Activated CD4-positive, alpha-beta T cell treated with anti-CD3 and anti-CD28 coated beads, Interleukin-10, Interleukin-2, amounts not matched to agents 100 ng/mL and 50 ng/mL, durations not matched to agents 16 hours and 8 hours (primary cell): ENCODE results near the gene EMP2.
"Not testable (repeated sequence)": the region's sequence is repeated elsewhere in the genome, so short reads cannot be mapped to it uniquely, and the experiment has no call there.

Experiments used
- DNase-seq: peaks from one replicate; pipeline ENCODE4 v3.0.0-alpha.2; 2020

EMP2 gene

GRCh38 chr16:10579965-10580882 lies at the start of gene EMP2:
Gene EMP2 (minus strand): TSS chr16:10580598. CDS start chr16:10547617, 32,981 bp downstream.
- DNase-seq: no peak

GRCh38 chr16:10629592-10629963 lies 49.2 kb upstream of the EMP2 start:
- no peak for DNase-seq

DNA sequence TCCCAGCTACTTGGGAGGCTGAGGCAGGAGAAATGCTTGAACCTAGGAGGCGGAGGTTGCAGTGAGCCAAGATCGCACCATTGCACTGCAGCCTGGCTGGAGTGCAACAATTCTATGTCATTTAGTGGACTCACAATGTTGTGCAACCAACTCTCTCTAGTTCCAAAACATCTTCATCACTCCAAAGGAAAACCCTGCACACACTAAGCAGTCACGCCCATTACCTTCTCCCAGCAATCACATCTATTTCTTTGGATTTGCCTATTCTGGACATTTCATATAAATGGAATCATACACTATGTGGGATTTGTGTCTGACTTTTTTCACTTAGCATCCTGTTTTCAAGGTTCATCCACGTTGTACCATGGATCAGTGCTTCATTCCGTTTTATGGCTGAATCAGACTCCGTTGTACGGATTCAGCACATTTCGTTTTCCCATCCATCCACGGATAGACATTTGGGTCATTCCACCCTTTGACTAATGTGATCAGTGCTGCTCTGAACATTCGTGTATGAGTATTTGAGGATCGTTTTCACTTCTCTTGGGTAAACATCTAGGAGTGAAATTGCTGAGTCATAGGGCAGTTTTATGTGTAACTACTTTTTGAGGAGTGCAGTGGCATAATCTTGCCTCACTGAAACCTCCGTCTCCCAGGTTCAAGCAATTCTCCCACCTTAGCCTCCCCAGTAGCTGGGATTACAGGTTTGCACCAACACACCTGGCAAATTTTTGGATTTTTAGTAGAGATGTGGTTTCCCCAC lies 45.4 kb upstream of the EMP2 start:
- peak; percentile 11 for DNase-seq

DNA sequence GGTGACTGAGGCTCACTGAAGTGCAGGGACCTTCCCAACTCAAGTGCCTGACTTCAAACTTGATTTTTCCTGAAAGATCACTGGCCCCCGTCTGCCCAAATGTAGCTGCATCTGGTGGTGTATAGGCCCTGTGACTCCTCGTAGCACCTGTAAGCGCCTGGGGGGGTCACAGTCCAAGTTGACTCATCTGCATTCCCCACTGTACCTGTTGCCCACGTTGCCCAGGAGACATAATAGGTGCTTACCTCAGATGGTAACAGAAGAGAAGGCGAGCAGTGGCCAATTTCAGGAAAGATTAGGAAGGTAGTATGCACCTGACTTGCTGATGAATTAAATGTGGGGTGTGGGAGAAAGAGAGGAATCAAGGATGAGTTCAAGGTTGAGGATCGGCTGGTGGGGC lies 44.1 kb upstream of the EMP2 start:
- DNase-seq: no peak

GRCh38 chr16:10623059-10623458 lies 42.7 kb upstream of the EMP2 start:
- DNase-seq: no peak

- no peak for DNase-seq
Observed at GRCh38 chr16:10622036-10622921, 41.9 kb upstream of the EMP2 start.

DNA sequence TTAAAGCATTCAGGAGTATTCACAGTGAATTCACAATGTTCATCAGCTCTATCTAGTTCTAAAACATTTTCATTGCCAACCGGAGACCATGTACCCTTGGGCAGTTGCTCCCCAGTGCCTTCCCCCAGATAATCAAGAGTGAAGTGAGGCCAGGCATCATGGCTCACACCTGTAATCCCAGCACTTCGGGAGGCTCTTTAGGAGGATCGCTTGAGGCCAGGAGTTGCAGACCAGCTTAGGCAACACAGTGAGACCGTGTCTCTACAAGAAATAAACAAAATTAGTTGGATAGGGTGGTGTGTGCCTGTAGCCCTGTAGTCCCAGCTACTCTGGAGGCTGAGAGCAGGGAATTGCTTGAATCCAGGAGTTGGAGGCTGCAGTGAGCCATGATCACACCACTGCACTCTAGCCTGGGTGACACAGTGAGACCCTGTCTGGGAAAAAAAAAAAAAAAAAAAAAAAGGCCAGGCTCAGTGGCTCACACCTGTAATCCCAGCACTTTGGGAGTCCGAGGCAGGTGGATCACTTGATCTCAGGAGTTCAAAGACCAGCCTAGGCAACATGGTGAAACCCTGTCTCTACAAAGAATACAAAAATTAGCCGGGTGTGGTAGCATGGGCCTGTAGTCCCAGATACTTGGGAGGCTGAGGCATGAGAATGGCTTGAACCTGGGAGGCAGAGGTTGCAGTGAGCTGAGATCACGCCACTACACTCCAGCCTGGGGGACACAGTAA lies 41.0 kb upstream of the EMP2 start:
- DNase-seq: not testable (repeated sequence)

GRCh38 chr16:10620120-10620519 lies 39.7 kb upstream of the EMP2 start:
- no peak for DNase-seq

- DNase-seq: peak; percentile 15
Observed at GRCh38 chr16:10619271-10619849, 39.0 kb upstream of the EMP2 start.

- no peak for DNase-seq
Observed at GRCh38 chr16:10618710-10619209, 38.4 kb upstream of the EMP2 start.

GRCh38 chr16:10617662-10618420 lies 37.4 kb upstream of the EMP2 start:
- no peak for DNase-seq

- no peak for DNase-seq
Observed at GRCh38 chr16:10616756-10617640, 36.6 kb upstream of the EMP2 start.

DNA sequence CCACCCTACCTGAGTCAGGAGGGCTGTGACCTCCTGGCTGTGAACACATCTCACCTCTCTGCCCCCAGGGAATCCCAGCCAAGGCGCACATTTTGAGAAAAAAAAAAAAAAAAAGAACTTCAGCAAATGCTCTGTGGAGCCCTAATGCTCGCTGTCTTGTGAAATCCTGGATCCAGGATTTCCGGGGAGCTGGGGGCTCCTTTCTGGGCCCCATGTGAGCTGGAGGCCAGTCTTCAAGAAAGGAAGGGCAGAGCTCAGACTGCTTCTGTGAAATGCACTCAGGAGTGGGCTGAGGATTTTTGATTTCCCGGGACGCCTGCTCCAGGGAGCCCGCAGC lies 36.0 kb upstream of the EMP2 start:
- no peak for DNase-seq

GRCh38 chr16:10614685-10615084 lies 34.3 kb upstream of the EMP2 start:
- no peak for DNase-seq

DNA sequence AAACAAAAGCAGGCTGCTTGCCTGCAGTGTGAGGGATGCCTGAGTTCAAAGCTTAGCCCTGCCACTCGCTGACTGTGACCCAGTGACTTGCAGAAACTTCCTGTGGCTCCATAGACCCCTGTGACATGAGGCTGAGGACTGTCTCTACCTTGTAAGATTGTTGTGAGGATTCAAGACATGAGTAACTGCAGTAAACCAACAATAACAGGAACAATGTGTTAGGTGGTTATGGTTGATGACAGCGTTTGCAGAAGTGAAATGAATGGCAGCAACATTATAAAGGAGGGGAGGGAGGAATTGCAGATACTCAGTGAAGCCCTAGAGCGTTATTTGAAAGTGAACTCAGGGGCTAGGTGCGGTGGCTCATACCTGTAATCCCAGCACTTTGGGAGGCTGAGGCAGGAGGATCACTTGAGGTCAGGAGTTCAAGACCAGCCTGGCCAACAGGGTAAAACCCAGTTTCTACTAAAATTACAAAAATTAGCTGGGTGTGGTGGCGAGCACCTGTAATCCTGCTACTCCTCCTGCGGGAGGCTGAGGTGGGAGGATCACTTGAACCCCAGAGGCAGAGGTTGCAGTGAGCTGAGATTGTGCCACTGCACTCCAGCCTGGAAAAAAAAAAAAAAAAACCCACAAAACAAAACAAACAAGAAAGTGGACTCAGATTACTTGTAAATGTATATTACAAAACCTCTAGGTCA lies 33.5 kb upstream of the EMP2 start:
- DNase-seq: no peak

- no peak for DNase-seq
Observed at GRCh38 chr16:10612649-10613179, 32.3 kb upstream of the EMP2 start.

DNA sequence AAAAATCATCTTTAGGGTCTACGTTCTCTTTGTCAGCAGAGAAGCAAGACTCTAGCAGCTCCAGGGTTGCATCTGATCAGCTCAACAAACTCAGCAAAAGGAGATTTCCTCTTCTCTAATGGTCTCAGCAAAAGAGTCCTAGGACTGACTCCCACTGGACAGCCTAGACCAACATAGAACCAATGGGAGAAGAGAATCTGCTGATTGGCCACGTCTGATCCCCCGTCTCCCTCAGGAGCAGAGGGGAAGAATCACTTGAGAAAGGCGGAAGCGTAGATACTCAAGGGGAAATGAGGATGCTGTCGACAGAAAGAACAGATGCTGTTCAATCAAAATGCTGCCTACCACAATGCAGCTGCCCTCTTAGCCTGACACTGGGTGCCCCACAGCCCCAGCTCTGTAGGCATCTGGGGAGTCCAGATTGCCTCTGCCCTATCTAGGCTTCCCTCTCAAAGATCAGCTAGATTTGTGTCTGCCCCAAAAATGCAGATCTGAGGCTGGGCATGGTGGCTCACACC lies 31.5 kb upstream of the EMP2 start:
- no peak for DNase-seq

- no peak for DNase-seq
Observed at GRCh38 chr16:10610499-10611184, 30.2 kb upstream of the EMP2 start.
